Measurements from ENCODE around the gene LRRC14B. TPM values are rescaled to one million over a fixed set of nuclear protein-coding genes. Genes with fewer than 3 reads are reported as not detected.

Gene LRRC14B
- total RNA-seq (2014; rRNA removed): not detected in 2 replicates
- not detected for Bru-seq, nascent RNA
- BruChase-seq, experiment 1, labeled RNA remaining after a 6-hour chase: not detected
- BruChase-seq, experiment 2, labeled RNA remaining after a 2-hour chase: not detected
- long read RNA-seq: 0 reads

DNA sequence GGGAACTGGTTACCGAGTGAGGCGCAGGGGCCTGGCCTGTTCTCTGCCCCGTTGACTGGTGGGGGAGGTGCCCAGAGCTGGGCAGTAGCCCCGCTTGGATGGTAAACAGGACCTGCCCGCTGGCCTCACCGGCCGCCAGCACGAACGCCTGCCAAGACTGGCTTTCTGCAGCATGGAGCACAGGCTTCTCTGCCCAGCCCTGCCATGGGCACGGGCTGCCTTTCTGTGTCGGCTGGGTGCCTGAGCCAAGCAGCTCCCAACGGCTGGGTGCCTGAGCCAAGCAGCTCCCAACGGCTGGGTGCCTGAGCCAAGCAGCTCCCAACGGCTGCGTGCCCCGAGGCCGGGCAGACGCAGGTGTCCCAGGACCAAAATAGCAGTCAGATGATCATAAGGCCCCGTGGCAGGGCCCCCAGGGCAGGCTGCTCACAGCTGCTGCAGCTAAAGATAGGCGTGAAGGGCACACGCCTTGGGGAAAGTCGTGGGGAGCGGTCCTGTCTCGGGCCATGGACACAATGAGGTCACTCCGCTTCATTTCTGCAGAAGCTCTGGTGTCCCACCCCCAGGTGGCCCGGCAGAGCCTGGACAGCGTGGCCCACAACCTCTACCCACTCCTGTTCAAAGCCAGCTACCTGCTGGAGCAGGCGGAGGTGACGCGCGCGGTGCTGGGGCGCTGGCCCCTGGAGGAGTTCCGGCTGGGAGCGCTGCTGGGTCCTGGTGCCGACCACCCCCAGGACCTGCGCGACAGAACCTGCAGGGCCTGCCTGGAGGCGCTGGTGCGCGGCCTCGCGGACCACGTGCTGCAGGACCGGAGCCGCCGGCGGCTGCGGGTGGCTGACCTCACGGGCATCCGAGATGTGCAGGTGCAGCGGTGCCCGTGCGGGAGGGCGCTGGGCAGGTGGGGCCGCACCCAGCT, at the start of gene LRRC14B:
LRRC14B (plus strand) TSS at position 460 of the 913 bp plus-strand sequence; CDS start at position 504, 44 bp downstream.
- no peaks in the 10 kb centered on the region for H3K36me3 ChIP-seq (ENCODE audit: low read depth, low read length)
- H3K4me3 ChIP-seq (ENCODE audit: low read length): no peak within 1 kb of the TSS
- DNase-seq: no peak
- no peaks in the 10 kb centered on the region for H4K20me1 ChIP-seq (ENCODE audit: low read length)
- no peaks in the 10 kb centered on the region for H3K27me3 ChIP-seq (ENCODE audit: low read length)
- peaks cover 11% of the 10 kb centered on the region for H3K4me1 ChIP-seq (ENCODE audit: insufficient read depth, low read length)
- no peaks in the 10 kb centered on the region for H3K9me2 ChIP-seq (replicated peaks; ENCODE audit: low read length)
- H3K79me2 ChIP-seq (ENCODE audit: low read length): no peaks in the 10 kb centered on the region
- H2AFZ ChIP-seq (ENCODE audit: low read length): no peak within 1 kb of the TSS
- intact Hi-C loops (cut with micrococcal nuclease): no loop called here
- H3F3A ChIP-seq (ENCODE audit: low read length, unreplicated experiment): no peaks in the 10 kb centered on the region
- TF ChIP-seq EZH2 (IDR thresholded peaks at IDR 0.05; ENCODE audit: low read length, unreplicated experiment) (no peak), EZH2phosphoT487 (IDR thresholded peaks at IDR 0.05; ENCODE audit: borderline replicate concordance, low read length) (no peak)
- TF ChIP-seq, protein P1, sequence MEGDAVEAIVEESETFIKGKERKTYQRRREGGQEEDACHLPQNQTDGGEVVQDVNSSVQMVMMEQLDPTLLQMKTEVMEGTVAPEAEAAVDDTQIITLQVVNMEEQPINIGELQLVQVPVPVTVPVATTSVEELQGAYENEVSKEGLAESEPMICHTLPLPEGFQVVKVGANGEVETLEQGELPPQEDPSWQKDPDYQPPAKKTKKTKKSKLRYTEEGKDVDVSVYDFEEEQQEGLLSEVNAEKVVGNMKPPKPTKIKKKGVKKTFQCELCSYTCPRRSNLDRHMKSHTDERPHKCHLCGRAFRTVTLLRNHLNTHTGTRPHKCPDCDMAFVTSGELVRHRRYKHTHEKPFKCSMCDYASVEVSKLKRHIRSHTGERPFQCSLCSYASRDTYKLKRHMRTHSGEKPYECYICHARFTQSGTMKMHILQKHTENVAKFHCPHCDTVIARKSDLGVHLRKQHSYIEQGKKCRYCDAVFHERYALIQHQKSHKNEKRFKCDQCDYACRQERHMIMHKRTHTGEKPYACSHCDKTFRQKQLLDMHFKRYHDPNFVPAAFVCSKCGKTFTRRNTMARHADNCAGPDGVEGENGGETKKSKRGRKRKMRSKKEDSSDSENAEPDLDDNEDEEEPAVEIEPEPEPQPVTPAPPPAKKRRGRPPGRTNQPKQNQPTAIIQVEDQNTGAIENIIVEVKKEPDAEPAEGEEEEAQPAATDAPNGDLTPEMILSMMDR (conservative IDR thresholded peaks at IDR 0.05; ENCODE audit: low read depth, low read length): no peak
- ChIA-PET POLR2A (ENCODE audit: unreplicated experiment) (no interaction called here), CTCF (no interaction called here)
- H3K9ac ChIP-seq (ENCODE audit: low read length): no peak within 1 kb of the TSS
- H3K9me3 ChIP-seq (ENCODE audit: low read length): no peaks in the 10 kb centered on the region
- BruUV-seq (replicated peaks): no TSS peak
- no peak within 1 kb of the TSS for H3K27ac ChIP-seq (ENCODE audit: low read length)
- no peak for ATAC-seq
- H3K4me2 ChIP-seq (ENCODE audit: low read length): no peak within 1 kb of the TSS

DNA sequence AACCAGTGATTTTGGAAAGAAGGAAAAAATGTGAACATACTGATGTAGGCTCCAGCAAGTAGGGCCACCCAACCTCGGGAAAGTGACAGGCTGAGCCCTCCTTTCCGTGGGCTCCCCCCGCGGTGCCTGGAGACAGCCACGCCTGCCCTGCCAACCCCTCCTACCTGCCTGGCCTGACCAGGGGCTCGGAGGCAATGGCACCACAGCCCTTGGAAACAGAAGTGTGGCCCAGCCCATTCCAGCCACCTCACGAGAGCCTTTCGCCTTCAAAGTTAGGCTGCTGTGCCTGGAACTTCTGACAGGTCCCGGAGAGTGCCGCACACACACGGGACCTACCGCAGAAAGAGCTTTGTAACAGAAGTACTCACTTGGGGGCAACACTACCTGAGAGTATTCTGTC, 49.5 kb upstream of the LRRC14B start:
- H3K27ac ChIP-seq (ENCODE audit: low read length): no peak overlapping the region
- H2AFZ ChIP-seq (ENCODE audit: low read length): no peak overlapping the region
- ChIA-PET CTCF (no interaction called here), POLR2A (ENCODE audit: unreplicated experiment) (no interaction called here)
- H3K4me1 ChIP-seq (ENCODE audit: insufficient read depth, low read length): no peaks in the 10 kb centered on the region
- ATAC-seq: no peak
- TF ChIP-seq, protein P1 (conservative IDR thresholded peaks at IDR 0.05; ENCODE audit: low read depth, low read length): no peak
- TF ChIP-seq EZH2phosphoT487 (IDR thresholded peaks at IDR 0.05; ENCODE audit: borderline replicate concordance, low read length): no peak
- no peak for TF ChIP-seq EZH2 (IDR thresholded peaks at IDR 0.05; ENCODE audit: low read length, unreplicated experiment)
- H3K4me3 ChIP-seq (ENCODE audit: low read length): no peak overlapping the region
- H3K9ac ChIP-seq (ENCODE audit: low read length): no peak overlapping the region
- H3K9me3 ChIP-seq (ENCODE audit: low read length): no peaks in the 10 kb centered on the region
- BruUV-seq (replicated peaks): no TSS peak
- no peaks in the 10 kb centered on the region for H3K9me2 ChIP-seq (replicated peaks; ENCODE audit: low read length)
- intact Hi-C loops (cut with micrococcal nuclease): no loop called here
- no peaks in the 10 kb centered on the region for H3K27me3 ChIP-seq (ENCODE audit: low read length)
- no peaks in the 10 kb centered on the region for H3K36me3 ChIP-seq (ENCODE audit: low read depth, low read length)
- H3F3A ChIP-seq (ENCODE audit: low read length, unreplicated experiment): no peaks in the 10 kb centered on the region
- DNase-seq: no peak
- no peaks in the 10 kb centered on the region for H4K20me1 ChIP-seq (ENCODE audit: low read length)
- H3K4me2 ChIP-seq (ENCODE audit: low read length): no peak overlapping the region
- no peaks in the 10 kb centered on the region for H3K79me2 ChIP-seq (ENCODE audit: low read length)

Measured in PC-3 (cell line).